Measurements from ENCODE around the gene WDR54.

DNA sequence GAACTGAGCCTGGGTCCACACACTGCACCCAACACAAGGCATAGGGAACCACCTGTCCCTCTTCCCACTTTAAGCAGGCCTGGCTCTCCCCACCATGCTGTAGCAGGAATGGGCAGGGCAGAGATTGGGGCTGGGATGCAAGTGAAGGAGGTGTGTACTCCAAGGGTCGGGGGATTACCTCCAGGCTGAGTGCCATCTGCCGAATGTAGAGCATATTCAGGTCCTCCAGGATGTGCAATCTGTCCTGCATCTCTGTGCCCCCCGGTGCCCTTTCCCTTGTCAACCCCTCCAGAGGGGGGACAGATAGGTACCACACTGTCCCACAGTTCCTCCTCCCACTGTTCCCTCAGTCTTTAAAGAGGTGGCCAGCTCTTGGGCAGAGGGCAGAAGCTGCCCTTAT is 17.8 kb downstream of the WDR54 start:
- no peak for TF ChIP-seq POLR2A (IDR thresholded peaks at IDR 0.05)
- TF ChIP-seq, protein P1, sequence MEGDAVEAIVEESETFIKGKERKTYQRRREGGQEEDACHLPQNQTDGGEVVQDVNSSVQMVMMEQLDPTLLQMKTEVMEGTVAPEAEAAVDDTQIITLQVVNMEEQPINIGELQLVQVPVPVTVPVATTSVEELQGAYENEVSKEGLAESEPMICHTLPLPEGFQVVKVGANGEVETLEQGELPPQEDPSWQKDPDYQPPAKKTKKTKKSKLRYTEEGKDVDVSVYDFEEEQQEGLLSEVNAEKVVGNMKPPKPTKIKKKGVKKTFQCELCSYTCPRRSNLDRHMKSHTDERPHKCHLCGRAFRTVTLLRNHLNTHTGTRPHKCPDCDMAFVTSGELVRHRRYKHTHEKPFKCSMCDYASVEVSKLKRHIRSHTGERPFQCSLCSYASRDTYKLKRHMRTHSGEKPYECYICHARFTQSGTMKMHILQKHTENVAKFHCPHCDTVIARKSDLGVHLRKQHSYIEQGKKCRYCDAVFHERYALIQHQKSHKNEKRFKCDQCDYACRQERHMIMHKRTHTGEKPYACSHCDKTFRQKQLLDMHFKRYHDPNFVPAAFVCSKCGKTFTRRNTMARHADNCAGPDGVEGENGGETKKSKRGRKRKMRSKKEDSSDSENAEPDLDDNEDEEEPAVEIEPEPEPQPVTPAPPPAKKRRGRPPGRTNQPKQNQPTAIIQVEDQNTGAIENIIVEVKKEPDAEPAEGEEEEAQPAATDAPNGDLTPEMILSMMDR (IDR thresholded peaks at IDR 0.05): no peak

All from tibial nerve (tissue), 3 donors.